GM18951 (cell line): Measurements from ENCODE around the gene KATNB1.

Experiments
- POLR2A ChIP-seq: IDR thresholded peaks from 4 replicates; pipeline ENCODE4 v1.6.1; 2011; ENCODE audit warnings: mild to moderate bottlenecking; ENCODE audit not compliant: insufficient read length, insufficient read depth; ENCODE audit errors: extremely low read depth
- in situ Hi-C: fragments of 300-500 bp; cut with MboI; formaldehyde crosslinking; loops from one replicate; pipeline ENCODE4 v1.12.0; 2022; ENCODE audit warnings: low sequenced_read_pairs, mixed read lengths, inconsistent platforms; ENCODE audit not compliant: unreplicated experiment

The KATNB1 gene

DNA sequence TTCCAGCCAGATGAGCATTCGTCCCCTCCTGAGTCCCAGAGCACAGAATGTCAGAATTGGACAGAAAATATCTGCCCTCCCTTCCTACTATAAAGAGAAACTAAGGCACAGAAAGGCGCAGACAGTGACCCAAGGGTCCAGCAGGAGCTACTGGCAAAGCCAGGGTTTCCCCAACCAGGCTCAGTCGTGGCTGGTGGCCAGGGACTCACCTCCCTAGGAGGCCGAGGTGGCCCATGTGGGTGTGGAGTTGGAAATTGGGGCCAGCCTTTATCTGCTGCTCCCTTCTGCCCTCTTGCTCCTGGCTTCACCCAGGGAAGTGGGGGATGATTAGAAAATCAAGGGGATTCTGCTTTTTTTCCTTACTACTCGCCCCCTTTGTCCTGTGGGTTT, 39.9 kb upstream of the KATNB1 start:
- in situ Hi-C loops = no loop called here
- no peak for TF ChIP-seq POLR2A

DNA sequence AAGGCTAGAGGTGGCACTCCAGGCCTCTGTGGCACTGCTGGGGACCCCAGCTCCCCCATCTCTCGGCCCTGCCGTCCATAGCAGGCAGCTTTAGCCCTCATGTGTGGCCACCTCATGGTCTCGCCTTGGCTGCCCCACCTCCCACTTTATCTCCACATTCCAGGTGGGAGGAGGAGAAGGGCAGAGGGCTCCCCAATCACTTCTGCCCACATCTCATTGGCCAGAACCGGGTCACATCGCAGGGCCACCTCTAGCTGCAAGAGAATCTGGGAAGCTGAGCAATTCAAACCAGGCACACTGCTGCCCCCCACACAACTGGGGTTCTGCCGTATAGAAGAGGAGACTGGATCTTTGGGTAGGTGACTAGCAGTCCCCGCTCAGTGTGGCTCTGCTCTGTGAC, 39.3 kb upstream of the KATNB1 start:
- no peak for TF ChIP-seq POLR2A
- in situ Hi-C loops = no loop called here

GRCh38 chr16:57697896-57698537, 37.6 kb upstream of the KATNB1 start:
- TF ChIP-seq POLR2A = no peak
- in situ Hi-C loops = no loop called here

DNA sequence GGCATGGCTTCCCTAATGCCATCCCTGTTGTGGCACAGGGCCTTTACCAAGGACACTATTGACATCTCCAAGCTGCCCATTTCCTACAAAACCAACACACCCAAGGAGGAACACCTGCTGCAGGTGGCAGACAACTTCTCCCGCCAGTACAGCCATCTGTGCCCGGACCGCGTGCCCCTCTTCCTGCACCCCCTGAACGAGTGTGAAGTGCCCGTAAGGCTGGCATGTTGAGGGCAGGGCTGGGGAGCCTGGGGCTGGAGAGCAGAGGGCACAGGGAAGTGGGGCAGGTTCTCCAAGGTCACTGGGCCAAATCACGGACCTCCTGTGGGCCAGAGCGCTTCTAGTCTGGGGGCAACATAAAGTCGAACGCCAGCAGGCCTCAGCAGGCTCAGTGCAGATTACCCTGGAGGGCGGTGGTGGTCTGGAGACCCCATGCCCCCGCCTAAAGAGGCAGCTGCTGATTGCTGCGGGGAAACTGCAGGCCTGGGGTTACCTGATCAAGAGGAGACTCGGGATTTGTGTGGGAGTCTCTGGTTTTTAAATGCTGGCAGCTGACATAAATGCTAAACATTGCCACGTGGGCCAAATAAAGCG, 36.7 kb upstream of the KATNB1 start:
- TF ChIP-seq POLR2A = no peak
- in situ Hi-C loops = no loop called here

DNA sequence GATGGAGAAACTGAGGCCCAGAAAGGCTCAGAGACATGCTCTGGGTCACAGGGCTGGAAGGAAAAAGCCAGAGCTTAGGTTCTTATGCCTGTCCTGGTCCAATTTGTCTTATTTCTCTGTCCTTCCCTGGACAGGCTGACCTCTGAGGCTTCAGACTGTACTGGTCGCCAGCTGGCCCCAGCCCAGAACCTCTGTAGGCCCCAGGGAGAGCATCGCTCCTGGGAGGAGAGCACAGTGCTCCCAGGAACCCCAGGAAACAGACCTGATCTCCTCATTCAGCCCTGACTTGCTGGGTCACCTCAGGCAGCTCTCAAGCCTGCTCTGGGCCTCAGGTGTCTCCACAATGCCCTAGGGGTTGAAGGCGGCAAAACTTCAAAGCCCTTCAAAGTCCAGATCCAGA, 36.1 kb upstream of the KATNB1 start:
- no peak for TF ChIP-seq POLR2A
- in situ Hi-C loops = no loop called here

GRCh38 chr16:57699899-57700298, 35.7 kb upstream of the KATNB1 start:
- no peak for TF ChIP-seq POLR2A
- in situ Hi-C loops = no loop called here

DNA sequence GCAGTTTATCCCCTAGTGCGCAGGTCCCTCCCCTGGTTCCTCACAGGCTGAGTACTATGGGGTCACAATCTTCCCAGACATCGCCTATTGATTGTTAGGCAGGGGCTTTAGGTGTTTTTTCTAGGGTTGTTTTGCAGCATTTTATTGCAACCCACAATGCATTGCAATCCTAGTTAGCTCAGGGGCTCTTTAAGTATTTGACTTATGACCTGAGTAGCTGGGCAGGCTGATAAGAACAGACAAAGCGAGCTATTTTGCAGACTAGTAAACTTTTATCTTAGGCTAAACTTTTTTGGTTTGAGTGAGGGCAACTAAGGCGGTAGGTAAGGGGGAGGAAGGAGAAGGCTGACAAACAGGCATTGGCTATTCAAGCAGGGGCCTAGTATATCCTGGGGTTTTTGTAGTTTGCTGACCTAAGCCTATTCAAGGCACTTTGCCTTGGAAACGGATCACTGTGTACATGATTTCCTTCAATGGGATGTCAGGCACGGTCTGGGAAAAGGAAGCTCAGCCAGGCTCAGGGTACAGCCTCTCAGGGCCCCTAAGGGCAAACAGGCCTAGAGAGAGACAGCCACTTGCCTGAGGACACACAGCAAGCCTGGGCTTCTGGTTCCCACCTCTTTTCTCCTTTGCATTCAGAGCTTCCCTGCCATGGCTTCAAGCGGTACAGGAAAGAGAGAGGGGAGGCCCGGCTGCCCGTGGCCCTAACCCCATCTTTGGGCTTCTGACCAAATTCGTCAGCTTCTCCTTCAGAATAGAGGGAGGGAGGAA, 34.6 kb upstream of the KATNB1 start:
- TF ChIP-seq POLR2A = no peak
- in situ Hi-C loops = no loop called here

DNA sequence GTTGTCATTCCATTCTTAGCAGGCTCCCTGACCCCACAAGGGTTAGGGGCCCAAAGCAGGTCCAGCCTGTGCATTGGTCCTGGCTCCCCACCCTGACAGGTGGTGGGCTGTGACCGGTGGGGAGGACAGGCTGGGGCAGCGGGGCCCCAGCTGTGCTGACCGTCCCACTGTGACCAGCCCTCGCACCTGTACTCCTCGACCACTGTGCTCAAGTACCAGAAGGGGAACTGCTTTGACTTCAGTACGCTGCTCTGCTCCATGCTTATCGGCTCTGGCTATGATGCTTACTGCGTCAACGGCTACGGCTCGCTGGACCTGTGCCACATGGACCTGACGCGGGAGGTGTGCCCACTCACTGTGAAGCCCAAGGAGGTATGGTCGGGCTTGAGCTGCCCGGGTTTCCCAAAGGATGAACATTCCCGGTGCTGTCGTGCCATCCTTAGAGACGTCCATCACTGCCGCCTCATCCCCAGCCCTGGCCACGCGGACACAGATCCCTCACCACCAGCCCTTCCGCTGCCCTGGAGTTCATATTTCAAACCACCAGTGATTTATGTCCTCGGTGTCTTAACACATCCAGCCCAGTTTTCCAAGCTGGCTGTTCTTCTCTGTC, 33.7 kb upstream of the KATNB1 start:
- no peak for TF ChIP-seq POLR2A
- in situ Hi-C loops = no loop called here

GRCh38 chr16:57703416-57704010, 32.1 kb upstream of the KATNB1 start:
- in situ Hi-C loops = no loop called here
- no peak for TF ChIP-seq POLR2A

GRCh38 chr16:57704011-57704904, 31.3 kb upstream of the KATNB1 start:
- TF ChIP-seq POLR2A = no peak
- in situ Hi-C loops = no loop called here

DNA sequence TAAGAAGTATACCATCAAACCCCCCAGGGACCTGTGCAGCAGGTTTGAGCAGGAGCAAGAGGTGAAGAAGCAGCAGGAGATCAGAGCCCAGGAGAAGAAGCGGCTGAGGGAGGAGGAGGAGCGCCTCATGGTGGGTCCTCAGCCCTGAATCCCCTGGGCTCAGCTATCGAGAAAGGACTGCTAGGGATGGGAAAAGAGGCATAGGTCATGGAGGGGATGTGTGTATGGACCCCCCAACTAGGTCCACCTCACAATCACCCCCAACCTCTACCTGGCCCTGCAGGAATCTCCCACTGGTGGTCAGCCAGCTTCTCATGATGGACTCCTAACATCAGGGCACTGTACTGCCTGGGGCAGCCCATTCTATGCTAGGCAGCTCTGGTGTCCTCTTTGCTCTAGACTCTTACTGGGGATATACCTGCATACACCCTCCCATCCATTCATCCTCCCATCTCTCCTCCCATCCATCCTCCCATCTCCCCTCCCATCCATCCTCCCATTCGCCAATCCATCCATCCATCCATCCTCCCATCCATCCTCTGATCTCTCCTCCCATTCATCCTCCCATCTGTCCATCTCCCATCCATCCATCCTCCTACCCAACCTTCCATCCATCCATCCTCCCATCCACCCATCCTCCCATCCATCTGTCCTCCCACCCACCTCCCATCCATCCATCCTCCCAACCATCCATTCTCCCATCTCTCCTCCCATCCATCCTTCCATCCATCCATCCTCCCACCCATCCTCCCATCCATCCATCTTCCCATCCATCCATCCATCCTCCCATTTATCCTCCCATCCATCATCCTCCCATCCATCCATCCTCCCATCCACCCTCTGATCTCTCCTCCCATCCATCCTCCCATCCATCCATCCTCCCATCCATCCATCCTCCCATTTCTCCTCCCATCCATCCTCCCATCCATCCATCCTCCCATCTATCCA, 30.4 kb upstream of the KATNB1 start:
- in situ Hi-C loops = no loop called here
- TF ChIP-seq POLR2A = no peak
